Prostate gland (tissue), 2 donors: ENCODE measurements around the gene CTBP1.

Experiments used
- CTCF ChIP-seq, 4 experiments: fragments of 200-600 bp in 2 of 4; fragments of 450-650 bp in 2 of 4; sonication (generic) in 2 of 4; IDR thresholded peaks; 1 replicate in 3 of 4; 2 replicates in 1 of 4; pipeline ENCODE4 v1.5.1; 2016 to 2019; ENCODE audit warnings: antibody characterized with exemption in 4 of 4, mild to moderate bottlenecking in 2 of 4, moderate library complexity in 2 of 4
- POLR2A ChIP-seq: fragments of 450-650 bp; IDR thresholded peaks from one replicate; pipeline ENCODE4 v1.6.1; 2016; ENCODE audit warnings: antibody characterized with exemption, mild to moderate bottlenecking
- POLR2AphosphoS5 ChIP-seq: sonication (generic); formaldehyde crosslinking; IDR thresholded peaks from one replicate; pipeline ENCODE4 v1.6.1; 2017; ENCODE audit warnings: antibody characterized with exemption

GRCh38 chr4:1244978-1245471, 3.9 kb downstream of the CTBP1 start:
- TF ChIP-seq POLR2A: no peak
- TF ChIP-seq POLR2AphosphoS5: no peak
- TF ChIP-seq CTCF (IDR thresholded peaks at IDR 0.05): no peak
